HG02759 (cell line): ENCODE measurements around the gene RAB3IL1.

Experiments
- ATAC-seq: cut with Tn5 transposase; IDR thresholded peaks from one replicate; pipeline ENCODE4 v1.9.1; 2021; ENCODE audit warnings: mild to moderate bottlenecking, moderate library complexity; ENCODE audit not compliant: unreplicated experiment

The RAB3IL1 gene

GRCh38 chr11:61869708-61870451, 47.5 kb downstream of the RAB3IL1 start:
- ATAC-seq: no peak

- ATAC-seq: no peak
Measured at GRCh38 chr11:61869429-61869707, 48.0 kb downstream of the RAB3IL1 start.

GRCh38 chr11:61868571-61869428, 48.6 kb downstream of the RAB3IL1 start:
- ATAC-seq: no peak

DNA sequence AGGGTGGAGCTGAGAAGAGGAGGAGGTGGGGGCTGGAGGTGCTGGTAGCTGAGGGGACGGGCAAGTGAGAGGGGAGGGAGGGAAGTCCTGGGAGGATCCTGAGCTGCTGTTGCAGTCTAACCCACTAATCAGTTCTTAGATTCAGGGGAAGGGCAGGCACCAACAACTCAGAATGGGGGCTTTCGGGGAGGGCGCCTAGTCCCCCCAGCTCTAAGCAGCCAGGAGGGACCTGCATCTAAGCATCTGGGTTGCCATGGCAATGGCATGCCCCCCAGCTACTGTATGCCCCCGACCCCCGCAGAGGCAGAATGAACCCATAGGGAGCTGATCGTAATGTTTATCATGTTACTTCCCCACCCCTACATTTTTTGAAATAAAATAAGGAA, 50.4 kb downstream of the RAB3IL1 start:
- no peak for ATAC-seq

- ATAC-seq: no peak
Measured at GRCh38 chr11:61866231-61866957, 51.0 kb downstream of the RAB3IL1 start.

- no peak for ATAC-seq
Measured at GRCh38 chr11:61864814-61865775, 52.3 kb downstream of the RAB3IL1 start.

DNA sequence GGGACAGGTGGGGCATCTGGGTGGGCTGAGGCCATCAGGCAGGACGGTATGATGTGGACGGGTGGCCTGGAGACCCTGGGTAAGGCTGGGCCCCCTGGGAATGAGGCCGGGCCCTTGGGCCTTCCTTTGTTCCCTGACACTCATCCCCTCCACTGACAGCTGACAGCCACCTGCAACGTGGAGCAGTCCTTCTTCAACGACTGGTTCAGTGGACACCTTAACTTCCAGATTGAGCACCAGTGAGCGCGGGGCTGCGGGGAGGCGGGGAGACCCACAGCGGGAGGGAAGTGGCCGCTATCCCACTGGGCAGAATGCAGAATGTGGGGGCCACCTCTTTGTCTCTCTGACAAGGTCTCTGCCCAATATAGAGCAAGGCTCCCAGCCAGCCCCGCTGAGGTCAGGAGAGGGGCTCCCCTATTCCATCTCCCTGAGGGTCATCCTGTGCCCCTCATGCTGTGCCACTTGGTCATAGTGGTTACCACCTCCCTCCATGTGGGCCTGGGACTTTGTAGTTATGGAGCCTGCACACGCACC, 53.8 kb downstream of the RAB3IL1 start:
- ATAC-seq: no peak

DNA sequence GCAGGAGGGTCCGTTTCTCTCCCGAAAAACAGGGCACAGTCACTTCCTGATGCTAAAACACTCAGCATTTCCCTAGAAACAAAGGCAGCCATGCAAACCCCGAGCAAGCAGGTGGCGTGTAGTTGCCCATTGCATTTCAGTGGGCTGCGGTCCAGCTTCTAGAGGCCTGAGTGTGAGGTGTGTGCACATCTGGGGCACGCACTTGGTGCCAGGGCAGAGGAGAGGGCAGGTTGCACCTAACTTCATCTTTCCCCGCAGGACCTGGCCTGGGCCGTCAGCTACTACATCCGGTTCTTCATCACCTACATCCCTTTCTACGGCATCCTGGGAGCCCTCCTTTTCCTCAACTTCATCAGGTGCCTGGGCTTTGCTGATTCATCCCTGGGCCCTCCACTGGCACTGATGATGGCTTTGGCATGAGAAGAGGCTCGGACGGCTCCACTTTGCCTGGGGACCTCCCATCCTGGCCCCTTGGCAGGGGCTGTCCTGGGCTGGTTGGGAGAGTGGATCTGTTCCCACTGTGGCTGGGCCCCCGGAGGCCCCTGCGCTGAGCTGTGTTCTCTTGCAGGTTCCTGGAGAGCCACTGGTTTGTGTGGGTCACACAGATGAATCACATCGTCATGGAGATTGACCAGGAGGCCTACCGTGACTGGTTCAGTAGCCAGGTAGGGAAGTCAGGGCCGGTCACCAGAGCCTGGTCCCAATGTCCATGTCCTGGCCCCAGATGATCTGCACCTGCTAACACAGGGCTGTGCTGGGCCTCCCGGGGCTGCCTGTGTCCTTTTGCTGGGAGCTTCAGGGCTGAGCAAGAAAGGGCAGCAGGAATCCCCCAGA, 54.4 kb downstream of the RAB3IL1 start:
- no peak for ATAC-seq

DNA sequence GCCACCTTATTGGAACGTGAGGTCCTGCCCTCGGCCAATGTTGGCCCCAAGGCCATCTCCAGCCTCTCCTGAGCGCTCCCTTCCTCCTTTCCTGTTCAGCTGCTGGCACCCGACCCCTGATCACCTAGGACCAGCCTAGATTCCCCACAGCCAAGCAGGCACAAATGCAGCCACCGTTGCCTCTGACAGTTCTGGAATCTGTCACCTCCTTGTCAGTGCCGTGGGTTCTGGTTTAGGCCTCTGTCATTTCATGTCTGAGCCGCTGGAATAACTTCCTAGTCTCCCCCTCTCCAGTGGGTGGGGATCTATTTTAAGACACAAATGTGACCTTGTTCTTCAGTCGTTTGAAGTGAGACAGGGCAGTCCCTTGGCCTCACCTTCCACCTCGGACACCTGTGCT, 55.7 kb downstream of the RAB3IL1 start:
- no peak for ATAC-seq

GRCh38 chr11:61860054-61860903, 57.1 kb downstream of the RAB3IL1 start:
- no peak for ATAC-seq

- no peak for ATAC-seq
Measured at GRCh38 chr11:61855939-61856680, 61.3 kb downstream of the RAB3IL1 start.

- ATAC-seq: no peak
Measured at GRCh38 chr11:61854966-61855714, 62.2 kb downstream of the RAB3IL1 start.

- ATAC-seq: no peak
Measured at GRCh38 chr11:61854206-61854895, 63.0 kb downstream of the RAB3IL1 start.

DNA sequence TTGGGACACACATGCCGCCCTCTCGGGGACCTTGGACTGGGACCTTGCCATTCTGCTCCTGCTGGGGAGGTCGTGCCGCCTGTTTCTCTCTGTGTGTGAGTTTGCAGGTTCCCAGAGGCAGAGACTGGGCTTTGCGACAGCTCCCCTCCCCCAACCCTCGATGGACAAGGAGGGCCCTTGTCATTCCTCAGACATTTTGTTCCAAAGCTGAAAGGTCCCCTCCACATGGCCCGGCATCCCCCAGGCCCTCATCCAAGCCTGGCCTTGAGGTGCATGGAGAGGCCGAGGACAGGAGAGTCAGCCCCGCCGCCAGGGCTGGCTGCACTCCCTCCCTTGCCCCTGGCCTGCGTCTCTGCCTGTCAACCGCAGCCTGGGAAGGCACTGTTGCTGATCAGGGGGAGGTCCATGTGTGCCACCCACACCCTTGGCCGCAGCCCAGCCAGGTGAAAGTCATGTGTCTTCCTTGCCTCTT, 63.6 kb downstream of the RAB3IL1 start:
- no peak for ATAC-seq

- ATAC-seq: no peak
Measured at GRCh38 chr11:61851900-61852295, 65.5 kb downstream of the RAB3IL1 start.

GRCh38 chr11:61851113-61851899, 66.1 kb downstream of the RAB3IL1 start:
- ATAC-seq: no peak
